ENCODE results near the gene COL6A1.
"Not testable (repeated sequence)": the region's sequence is repeated elsewhere in the genome, so short reads cannot be mapped to it uniquely, and the experiment has no call there.

COL6A1 gene

DNA sequence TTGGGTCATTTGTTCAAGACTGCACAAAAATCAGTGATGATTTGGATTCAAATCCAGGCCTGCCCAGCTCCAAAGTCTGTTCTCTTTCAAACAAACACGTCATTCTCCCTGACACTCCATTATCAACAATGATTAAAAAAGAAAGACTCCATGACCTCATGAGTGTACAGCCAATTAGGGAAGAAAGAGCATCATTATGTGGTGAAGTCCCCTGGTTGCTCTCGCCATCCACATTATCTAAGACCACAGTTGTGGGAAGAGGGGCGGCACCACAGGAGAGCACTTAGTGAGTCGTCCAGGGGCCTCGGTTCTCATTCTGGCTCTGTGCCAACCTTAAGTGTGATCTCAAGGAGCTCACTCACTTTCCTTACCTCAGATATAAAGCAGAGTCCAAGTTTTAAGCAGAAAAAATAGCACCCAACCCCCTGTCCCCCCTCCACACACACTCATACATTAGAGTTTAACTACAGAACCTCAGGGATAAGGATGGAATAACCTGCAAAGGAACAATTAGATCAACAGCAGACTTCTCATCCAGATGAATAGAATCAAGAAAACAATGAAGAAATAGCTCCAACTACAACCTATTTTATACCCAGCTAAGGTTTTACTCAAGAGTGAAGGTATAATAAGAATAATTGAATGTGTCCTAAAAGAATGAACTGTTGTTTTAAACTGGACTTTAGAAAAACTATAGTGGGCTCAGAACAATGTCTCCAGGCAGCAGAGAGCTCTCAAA lies 47.8 kb downstream of the COL6A1 start:
- DNase-seq (ENCODE audit: low spot score), result no peak

DNA sequence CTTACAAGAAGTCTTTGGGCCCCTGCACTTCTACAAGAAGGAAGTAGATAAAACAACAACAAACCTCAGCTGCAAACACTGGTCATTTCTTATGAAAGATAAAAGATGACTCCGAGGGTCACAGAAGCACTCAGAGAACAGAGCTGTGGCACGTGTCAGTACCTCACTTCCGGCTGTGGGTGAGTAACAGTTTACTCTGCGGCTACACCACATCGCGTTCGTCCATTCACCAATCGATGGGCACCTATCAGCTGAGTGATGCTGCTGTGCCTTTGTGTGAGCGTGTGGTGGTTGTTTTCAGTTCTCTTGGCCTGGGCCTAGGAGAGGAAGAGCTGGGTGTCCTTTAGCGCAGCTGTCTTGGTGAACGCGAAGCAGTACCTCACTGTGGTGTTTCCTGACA lies 49.9 kb downstream of the COL6A1 start:
- DNase-seq (ENCODE audit: low spot score), result no peak

DNA sequence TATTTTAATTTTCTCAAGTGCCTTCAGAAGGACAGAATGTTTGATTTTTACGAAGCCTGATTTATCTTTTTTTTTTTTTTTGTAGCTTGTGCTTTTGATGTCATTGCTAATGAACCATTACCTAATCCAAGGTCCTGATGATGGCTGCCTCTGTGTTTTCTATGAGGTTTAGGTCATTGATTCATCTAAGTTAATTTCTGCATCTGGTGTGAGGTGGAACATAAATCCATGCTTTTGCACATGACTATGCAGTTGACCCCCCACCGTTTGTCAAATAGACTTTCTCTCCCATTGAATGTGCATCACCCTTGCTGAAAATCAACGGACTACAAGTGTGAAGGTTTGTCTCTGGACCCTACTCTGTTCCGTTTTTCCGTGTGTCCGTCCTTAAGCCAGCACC lies 50.5 kb downstream of the COL6A1 start:
- no peak for DNase-seq (ENCODE audit: low spot score)

DNA sequence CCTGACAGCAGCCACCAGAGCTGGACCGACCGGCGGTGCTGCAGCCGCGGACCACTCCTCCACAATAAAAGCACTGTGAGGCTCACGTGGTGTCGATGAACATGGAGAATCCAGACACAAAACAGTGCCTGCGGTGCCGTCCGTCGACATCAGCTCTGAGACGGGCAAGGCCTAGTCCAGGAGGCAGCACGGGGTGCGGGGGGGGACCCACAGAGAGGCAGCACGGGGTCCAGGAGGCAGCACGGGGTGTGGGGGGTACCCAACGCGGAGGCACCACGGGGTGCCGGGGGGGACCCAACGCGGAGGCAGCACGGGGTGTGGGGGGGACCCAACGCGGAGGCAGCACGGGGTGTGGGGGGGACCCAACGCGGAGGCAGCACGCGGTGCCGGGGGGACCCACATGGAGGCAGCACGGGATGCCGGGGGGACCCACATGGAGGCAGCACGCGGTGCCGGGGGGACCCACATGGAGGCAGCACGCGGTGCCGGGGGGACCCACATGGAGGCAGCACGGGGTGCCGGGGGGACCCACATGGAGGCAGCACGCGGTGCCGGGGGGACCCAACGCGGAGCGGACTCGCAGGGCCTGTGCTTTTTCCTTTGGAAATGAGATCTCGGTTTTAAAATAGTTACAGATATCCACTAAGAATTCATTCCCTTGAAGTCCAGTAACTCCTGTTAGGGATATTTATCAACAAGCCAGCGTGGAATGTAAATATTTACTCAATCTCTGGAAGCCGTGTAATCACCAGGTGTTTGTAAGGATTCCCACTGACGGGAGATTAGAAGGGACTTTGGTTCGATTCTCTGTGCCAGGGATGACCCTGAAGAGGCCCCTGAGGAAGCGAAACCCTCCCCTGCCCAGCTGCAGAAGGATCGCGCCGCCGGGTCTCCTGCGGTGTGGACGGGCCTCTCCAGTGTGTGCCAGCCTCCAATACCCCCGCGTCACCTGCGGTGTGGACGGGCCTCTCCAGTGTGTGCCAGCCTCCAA lies 52.1 kb downstream of the COL6A1 start:
- DNase-seq (ENCODE audit: low spot score), result no peak

DNA sequence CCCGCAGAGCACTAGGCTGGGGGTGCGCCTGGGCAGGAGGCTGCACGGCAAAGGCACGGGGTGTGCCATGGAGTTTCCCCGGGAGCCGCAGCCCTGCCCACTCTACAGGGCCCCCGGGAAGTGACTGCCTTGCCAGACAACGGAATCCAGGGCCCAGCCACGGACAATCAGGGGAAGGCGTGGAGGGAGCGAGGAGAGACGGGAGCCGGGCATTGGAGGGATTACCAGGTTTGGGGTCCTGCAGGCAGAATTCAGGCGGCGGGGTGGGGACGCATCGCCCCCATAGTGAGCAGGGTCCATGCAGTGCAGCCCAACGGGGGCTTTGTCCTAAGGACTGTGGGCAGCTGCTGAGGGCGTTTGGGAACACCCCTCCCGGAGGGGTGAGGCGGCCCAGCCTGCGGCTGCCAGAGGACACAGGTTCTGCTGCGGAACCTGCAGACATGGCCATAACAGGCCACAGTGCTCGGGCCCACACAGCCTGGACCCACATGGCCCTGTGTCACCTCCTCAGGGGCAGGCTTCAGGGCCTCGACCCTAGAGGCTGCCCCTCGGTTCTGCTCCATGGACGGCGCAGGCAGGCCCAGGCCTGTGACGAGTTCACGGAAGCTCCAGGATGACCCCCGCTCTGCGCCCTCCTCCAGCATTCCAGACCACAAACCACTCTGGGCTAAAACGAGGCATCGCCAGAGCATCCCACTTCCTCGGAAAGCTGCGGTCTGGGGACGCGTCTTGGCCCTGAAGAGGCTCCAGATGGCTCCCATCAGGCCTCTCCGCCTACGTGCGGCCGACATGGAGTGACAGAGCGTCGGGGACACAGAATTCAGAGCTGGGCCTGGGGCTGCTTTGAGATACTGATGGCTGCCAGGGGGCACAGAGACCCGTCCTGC lies 54.5 kb downstream of the COL6A1 start:
- DNase-seq (ENCODE audit: low spot score), result peak; percentile 84

DNA sequence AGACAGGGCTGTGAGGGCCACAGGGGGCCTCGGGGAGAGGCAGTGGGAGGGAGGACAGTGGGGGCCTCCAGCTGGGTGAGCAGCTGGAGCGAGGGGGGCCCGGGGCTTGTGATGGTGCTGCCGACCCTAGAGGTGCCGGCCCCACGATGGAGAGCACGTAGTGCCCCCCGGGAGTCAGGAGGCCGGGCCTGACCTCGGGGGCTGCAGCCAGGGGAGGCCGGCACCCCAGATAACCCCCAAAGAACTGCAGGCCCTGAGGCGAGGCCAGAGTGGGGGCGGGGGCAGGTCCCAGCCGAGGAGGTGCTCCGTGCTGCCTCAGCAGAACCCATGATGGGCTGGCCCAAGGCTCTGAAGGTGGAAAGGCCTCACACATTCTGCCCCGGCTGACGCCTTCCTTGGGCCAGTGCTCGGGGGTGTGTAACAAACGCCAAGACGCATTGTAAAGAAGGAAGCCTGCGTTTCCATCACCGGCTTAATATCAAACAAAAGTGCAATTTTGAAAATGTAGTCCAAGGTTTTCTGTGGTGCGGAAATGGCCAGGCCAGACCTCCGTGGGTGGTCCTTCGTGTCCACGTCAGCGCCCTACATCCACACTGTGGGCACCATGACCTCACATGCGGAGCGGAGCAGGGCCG lies 55.2 kb downstream of the COL6A1 start:
- no peak for DNase-seq (ENCODE audit: low spot score)

DNA sequence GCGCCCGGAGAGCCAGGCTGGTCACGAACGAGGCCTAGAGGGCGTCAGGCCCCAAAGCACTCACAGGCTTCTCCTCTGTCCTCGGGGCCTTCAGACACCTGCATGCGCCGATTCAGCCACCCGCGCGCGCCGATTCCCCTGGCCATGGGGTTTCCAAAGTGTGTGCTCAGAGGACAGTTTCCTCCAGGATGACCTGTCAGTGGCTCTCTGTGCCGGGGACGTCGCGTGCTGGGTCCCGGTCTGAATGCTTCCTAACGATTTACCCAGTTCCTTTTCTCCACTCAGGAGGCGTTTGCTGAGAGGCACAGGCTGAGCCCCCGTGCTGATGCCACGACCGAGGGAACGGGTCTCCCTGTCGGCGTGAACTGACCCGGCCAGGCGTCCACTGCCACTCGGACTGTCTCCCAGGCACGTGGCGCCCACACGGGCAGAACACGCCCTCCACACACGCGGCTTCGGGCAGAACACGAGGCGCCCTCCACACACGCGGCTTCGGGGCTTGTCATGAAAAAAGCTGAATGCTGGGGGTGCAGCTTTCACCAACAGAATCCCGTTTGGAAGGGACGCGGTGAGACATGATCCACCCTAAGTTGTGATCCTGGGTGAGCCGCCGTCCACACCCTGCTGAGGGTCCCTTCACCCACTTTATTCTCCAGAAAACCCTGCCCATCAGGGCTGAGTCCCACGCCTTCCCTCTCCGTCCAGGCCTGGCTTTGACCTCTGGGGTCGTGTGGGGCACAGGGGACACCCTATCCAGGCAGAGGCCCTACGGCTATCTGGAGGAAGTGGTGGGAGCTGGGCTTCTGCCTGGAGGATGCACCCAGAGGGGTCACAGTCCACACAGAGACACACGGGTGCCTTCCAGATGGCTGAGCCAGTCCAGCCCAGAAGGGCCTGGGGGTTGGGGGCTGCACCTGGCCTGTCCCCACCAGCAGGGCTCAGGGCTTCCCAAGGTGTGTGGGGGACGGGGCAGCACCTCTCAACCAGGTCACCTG lies 56.1 kb downstream of the COL6A1 start:
- no peak for DNase-seq (ENCODE audit: low spot score)

DNA sequence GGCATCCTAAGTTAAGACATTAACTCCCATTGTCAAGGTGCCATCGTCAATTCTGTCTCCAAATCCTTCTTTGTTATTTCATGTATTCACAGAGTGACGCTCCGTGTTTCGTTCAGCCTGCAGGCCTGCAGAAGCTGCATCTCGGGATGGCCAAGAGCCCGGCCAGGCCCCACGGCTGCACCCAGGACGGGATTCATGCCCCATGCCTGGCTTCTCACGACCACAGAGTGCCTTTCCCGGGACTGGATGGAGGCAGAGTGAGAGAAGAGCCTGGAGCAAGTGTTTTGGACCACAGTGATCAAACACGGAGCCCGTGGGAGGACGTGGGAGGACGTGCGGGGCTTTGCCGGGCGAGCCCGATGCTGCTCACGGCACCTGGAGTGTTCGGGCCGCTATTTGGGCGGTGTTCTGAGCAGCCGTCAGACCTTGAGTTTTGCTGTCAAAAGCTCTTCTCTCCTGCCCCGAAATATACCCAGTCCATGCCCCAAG lies 56.8 kb downstream of the COL6A1 start:
- no peak for DNase-seq (ENCODE audit: low spot score)

DNA sequence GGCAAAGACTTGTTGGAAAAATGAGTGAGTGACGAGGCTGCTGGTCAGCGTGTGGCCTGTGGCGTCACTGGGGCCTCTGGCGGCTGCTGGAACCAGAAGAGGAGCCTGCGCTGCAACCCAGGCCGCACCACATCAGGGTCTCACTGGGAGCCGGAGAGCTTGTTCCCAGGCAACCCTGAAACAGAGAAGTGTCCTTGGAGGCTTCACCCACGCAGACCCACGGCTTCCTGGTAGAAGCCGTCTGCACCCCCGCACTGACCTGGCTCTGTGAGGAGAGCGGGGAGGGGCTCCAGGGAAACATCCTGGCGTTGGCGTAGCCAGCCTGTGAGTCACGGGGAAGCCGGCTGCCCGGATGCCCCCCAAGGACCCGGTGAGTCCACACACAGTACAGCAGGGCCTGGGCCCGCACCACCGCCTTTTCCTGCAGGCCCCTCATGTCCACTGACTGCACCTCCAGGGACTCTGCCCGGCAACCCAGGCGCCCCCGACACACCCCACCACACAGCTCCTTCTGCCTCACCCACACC lies 57.4 kb downstream of the COL6A1 start:
- peak; percentile 82 for DNase-seq (ENCODE audit: low spot score)

DNA sequence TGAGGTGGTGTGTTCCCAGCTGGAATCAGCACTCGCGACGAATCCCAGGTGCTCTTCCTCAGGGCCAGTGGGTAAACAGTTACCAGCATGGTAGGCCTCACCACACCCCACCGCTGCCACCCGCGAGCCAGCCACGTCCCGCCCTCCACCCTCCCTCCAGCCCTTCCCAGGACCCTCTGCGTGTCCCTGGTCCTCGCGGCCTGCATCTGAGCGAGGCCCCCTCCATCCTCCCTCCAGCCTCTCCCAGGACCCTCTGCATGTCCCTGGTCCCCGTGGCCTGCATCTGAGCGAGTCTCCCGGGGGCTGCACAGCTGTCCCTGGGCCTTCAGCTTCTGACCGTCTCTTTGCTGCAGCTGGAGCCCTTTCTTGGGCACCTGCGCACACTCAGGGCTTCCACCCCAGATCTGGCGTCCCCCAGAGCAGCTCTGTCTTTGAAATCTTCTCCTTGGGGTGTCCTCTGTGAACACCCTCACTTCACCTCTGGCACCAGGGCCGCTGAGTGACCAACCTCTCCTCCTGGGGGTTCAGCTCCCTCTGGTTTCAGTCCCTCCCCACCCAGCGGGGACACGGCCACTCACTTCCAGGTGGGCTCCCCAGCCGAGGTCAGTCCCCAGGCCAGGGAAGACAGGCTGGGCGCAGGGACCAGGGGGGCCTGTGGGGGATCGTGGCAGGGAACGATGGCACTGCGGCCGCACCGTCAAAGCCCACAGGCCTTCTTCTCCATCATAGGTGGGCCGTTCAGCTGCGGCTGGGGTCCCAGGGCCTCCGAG lies 58.5 kb downstream of the COL6A1 start:
- no peak for DNase-seq (ENCODE audit: low spot score)

DNA sequence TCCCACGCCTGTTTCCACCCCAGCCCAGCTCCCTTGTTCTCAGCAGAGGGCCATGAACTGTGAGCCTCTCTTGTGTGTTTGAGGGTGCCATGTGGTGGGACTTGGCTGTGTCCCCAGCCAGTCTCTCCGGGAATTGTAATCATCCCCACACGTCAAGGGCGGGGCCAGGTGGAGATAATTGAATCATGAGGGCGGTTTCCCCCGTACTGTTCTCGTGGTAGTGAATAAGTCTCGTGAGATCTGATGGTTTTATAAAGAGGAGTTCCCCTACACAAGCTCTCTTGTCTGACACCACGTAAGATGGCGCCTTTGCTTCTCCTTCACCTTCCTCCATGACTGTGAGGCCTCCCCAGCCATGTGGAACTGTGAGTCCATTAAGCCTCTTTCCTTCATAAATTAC lies 59.1 kb downstream of the COL6A1 start:
- no peak for DNase-seq (ENCODE audit: low spot score)

DNA sequence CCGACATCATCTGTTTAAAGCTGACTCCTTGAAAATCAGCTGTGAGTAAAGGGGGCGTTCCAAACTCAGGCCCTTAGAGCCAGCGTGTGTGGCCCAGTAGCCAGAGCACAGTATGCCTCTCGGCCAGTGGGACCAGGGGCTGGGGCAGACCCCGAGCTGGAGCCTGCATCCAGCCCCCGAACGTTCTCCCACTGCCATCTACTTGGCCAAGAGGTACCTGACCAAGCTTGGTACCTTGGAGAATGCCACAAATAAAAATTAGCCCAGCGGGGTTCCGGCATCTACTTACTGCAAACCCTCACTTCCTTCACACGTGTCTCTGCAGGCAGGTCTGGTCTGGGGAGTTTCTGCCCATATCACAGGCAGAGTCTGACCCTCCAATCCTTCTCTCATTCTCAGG lies 59.6 kb downstream of the COL6A1 start:
- no peak for DNase-seq (ENCODE audit: low spot score)

DNA sequence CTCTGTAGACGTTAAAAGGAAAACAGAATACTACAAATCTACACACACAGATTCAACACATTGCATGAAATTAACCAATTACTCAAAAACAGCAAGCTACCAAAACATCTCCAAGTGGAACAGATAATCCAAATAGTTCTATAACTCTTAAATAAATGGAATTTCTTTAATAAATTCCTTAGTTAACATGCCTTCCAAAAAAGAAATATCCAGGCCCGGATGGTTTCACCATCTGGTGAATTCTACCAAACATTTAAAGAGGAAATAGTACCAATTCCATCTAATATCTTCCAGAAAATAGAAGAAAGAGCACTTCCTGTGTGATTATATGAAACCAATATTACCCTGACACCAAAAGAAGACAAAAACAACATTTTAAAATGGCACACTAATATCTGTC lies 63.6 kb downstream of the COL6A1 start:
- DNase-seq (ENCODE audit: low spot score), result no peak

DNA sequence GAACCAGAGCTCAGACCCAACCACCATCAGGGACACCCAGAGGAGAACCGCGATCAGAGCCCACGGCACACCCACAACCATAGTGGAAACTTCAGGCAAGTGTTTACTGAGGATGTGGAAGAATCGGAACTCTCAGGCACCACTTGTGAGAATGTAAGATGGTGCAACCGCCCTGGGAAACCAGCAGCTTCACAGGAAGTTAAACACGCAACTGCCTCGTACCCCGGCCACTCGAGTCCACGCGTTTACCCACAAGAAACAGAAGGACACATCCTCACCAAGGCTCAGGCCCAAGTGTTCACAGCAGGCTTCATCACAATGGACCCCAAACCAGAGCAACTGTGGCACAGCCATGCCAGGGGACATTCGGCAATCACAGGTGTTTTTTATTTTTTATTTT lies 64.9 kb downstream of the COL6A1 start:
- DNase-seq (ENCODE audit: low spot score), result no peak

DNA sequence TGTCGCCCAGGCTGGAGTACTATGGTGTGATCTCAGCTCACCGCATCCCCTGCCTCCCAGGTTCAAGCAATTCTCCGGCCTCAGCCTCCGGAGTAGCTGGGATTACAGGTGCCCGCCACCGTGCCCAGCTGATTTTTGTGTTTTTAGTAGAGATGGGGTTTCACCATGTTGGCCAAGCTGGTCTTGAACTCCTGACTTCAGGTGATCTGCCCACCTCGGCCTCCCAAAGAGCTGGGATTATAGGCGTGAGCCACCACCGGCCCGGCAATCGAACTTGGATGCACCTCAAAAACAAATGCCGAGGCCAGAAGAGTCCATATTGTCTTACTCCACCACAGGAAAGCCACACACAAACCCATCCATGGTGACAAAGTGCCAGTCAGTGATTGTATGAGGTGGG lies 65.3 kb downstream of the COL6A1 start:
- DNase-seq (ENCODE audit: low spot score), result not testable (repeated sequence)

DNA sequence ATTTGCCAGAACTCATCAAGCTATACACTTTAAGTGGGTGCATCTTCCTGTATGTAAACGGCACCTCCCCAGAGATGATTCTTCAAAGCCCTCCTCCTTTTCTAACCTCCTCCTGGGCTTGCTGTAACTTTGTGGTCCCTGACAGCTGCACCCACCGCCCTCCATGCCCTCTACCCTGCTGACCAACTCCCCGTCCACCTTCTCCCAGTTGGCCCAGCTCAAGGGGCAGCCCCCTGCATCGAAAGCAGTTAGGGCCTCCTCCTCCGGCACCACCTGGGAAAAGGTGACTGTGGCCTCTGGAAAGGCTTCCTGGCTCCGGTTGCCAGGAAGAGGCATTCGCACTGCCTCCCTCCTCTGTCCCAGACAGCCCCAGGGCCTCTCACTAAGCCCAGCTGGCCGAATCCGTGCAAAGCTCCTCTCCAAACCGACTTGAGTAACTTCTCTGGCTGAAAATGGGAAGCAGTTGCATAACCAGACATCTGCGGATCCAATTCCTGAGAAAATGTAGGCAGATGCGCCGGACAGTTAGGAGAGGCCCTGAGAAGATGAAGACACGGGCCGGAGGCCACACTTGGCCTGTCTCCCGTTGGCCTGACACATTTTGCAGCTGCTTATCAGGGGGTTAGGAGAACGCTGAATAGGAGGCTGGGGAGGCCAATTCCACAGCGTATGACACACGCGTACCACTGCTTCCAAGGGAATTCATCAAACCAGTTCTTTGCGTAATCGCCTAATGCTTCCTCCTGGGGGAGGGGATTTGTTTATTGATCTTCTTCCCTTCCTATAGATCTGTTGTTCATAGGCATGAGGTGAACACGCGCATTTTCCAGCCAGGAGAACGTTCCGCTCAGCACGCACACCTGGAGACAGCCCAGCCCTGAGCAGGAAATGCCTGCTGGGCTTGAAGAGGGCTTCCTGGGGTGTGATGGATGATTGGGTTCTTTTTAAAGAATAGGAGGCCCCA lies 67.6 kb downstream of the COL6A1 start:
- peak; percentile 87 for DNase-seq (ENCODE audit: low spot score)

DNA sequence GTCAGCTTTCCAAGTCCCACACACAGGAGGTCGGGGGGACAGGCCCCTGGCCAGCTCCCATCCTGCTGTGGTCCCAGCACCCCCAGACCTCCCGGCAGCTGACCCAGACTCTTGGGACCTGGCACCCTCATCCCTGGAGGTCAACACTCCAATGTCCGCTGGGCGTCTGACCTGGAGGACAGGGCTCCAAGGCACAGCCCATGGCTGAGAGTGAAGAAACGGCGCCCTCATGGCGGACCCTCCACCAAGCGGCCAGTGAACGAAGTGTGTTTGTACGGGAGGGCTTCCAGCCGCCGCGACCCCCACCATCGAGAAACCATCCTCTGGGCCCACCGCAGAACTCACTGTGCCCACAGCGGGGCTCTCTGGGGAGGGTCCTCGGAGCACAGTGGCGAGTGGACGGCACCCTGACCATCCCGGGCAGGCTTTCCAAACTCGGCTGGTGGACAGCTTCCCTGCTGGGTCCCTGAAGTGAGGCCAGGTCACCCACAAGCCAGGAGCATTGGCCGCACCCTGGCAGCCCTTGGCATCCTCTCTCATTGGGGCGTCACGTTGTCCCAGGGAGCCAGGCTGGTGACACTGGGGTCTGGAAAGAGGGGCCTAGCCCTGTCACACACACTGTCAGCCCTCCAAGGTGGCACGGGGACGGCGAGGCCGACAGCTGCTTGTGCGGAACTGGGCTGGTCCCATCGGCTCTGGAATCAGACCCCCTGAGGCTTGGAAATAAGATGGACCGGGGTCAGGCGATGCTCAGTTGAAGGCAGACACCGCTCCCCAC lies 68.5 kb downstream of the COL6A1 start:
- no peak for DNase-seq (ENCODE audit: low spot score)

Measured in AG08395 (cell line).